HEK293T (cell line): ENCODE measurements around the gene TSPAN8.
"Not testable (repeated sequence)": the region's sequence is repeated elsewhere in the genome, so short reads cannot be mapped to it uniquely, and the experiment has no call there.

Experiments used
- CTCF ChIA-PET: fragments of 350-600 bp; formaldehyde crosslinking; extraction: SDS; loops from one replicate; lab custom pipeline; 2021; ENCODE audit warnings: antibody characterized with exemption, inconsistent platforms; lab: Yijun Ruan, JAX
- POLR2A ChIA-PET: fragments of 350-600 bp; formaldehyde crosslinking; extraction: SDS; loops from one replicate; lab custom pipeline; 2020; ENCODE audit warnings: antibody characterized with exemption, inconsistent platforms; lab: Yijun Ruan, JAX
- DNase-seq: peaks from one replicate; pipeline ENCODE4 v3.0.0; 2012; ENCODE audit warnings: mixed read lengths; ENCODE audit errors: extremely low spot score
- ARNT ChIP-seq: fragments of 450-650 bp; IDR thresholded peaks from 2 replicates; pipeline ENCODE4 v1.6.1; 2017; ENCODE audit warnings: mild to moderate bottlenecking
- BHLHE40 ChIP-seq: fragments of 450-650 bp; IDR thresholded peaks from 2 replicates; pipeline ENCODE4 v1.6.1; 2016; ENCODE audit warnings: mild to moderate bottlenecking, moderate library complexity, borderline replicate concordance
- CTBP1 ChIP-seq: fragments of 450-650 bp; IDR thresholded peaks from 2 replicates; pipeline ENCODE4 v1.6.1; 2016; ENCODE audit warnings: borderline replicate concordance
- ELF4 ChIP-seq: fragments of 450-650 bp; IDR thresholded peaks from 2 replicates; pipeline ENCODE4 v1.6.1; 2017; ENCODE audit warnings: antibody characterized with exemption
- FOXA1 ChIP-seq: fragments of 450-650 bp; IDR thresholded peaks from 2 replicates; pipeline ENCODE4 v1.6.1; 2016; ENCODE audit warnings: mild to moderate bottlenecking
- FOXK2 ChIP-seq: fragments of 450-650 bp; IDR thresholded peaks from 2 replicates; pipeline ENCODE4 v1.6.1; 2016; ENCODE audit warnings: mild to moderate bottlenecking
- FOXM1 ChIP-seq: fragments of 450-650 bp; IDR thresholded peaks from 2 replicates; pipeline ENCODE4 v1.6.1; 2017; ENCODE audit warnings: mild to moderate bottlenecking, borderline replicate concordance
- HDGF ChIP-seq: fragments of 450-650 bp; IDR thresholded peaks from 2 replicates; pipeline ENCODE4 v1.6.1; 2017; ENCODE audit warnings: antibody characterized with exemption, borderline replicate concordance
- L3MBTL2 ChIP-seq: fragments of 450-650 bp; conservative IDR thresholded peaks from 2 replicates; pipeline ENCODE4 v1.6.1; 2016; ENCODE audit warnings: mild to moderate bottlenecking
- LEF1 ChIP-seq: fragments of 450-650 bp; IDR thresholded peaks from 2 replicates; pipeline ENCODE4 v1.6.1; 2017; ENCODE audit warnings: mild to moderate bottlenecking, borderline replicate concordance
- NFRKB ChIP-seq: fragments of 450-650 bp; IDR thresholded peaks from 2 replicates; pipeline ENCODE4 v1.6.1; 2016; ENCODE audit warnings: mild to moderate bottlenecking, moderate library complexity
- SP1 ChIP-seq: fragments of 450-650 bp; IDR thresholded peaks from 2 replicates; pipeline ENCODE4 v1.6.1; 2017
- SUZ12 ChIP-seq: fragments of 450-650 bp; IDR thresholded peaks from 2 replicates; pipeline ENCODE4 v1.6.1; 2016; ENCODE audit warnings: mild to moderate bottlenecking
- TARDBP ChIP-seq: fragments of 450-650 bp; IDR thresholded peaks from 2 replicates; pipeline ENCODE4 v1.6.1; 2016
- ZNF384 ChIP-seq: fragments of 450-650 bp; IDR thresholded peaks from 2 replicates; pipeline ENCODE4 v1.6.1; 2016
- TF ChIP-seq, protein P1 (sequence below): fragments of 450-650 bp; IDR thresholded peaks from 2 replicates; pipeline ENCODE4 v1.6.1; 2016

TSPAN8 gene

DNA sequence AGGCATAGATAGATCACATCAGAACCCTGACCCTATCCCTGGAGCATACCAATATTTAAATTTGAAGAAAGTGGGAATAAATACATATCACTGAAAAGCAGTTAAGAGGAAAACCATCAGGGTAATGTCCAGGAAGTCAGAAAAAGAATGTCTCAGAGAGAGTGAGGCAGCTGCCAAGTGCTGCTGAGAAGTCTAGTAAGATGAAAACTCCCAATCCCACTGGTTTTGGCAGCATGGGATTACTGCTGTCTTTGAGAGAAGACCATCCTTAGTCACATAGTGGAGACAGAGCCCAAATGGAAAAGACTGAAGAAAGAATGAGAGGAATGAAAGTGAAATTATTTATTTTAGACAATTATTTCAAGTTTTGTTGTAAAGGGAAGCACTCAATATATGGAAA, 11.5 kb upstream of the TSPAN8 start:
- ChIA-PET POLR2A (no interaction called here), CTCF (no interaction called here)
- TF ChIP-seq SUZ12 (no peak), ARNT (no peak), FOXK2 (no peak), FOXM1 (no peak), NFRKB (no peak), ELF4 (no peak), FOXA1 (no peak), ZNF384 (no peak), CTBP1 (no peak)
- no peak for DNase-seq

DNA sequence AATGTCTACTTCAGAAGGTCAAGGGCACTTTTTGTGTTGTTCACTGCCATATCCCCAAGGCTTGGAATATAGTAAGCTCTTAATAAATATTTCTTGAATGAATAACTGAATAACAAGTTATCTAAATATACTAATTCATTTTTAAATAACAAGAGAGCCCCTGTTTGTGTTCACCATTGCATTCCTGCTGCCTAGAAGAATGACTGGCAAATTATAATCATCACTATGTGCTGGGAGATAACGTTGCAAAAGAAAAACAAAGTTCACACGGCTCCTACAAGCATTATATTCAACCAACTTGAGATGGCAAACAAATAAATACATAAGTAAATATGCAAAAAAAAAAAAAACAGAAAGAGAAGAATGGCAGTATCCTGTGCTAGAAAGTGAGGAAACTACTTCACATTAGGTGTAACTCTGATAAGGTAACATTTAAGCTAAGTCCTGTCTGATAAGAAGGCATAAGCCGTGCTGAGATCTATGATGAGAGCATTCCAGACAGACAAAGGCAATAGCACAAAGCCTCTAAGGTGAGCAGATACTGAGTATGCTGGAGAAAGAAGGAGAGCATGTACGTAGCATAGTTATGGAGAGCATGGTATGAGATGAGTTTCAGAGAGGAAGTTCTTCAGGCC, 9.2 kb upstream of the TSPAN8 start:
- ChIA-PET POLR2A (no interaction called here), CTCF (no interaction called here)
- TF ChIP-seq, protein P1, sequence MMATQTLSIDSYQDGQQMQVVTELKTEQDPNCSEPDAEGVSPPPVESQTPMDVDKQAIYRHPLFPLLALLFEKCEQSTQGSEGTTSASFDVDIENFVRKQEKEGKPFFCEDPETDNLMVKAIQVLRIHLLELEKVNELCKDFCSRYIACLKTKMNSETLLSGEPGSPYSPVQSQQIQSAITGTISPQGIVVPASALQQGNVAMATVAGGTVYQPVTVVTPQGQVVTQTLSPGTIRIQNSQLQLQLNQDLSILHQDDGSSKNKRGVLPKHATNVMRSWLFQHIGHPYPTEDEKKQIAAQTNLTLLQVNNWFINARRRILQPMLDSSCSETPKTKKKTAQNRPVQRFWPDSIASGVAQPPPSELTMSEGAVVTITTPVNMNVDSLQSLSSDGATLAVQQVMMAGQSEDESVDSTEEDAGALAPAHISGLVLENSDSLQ = no peak
- TF ChIP-seq ZNF384 (no peak), FOXA1 (no peak), FOXM1 (no peak), FOXK2 (no peak), BHLHE40 (no peak), ELF4 (no peak), SUZ12 (no peak), HDGF (no peak), TARDBP (no peak), SP1 (no peak), L3MBTL2 (no peak), CTBP1 (no peak)
- no peak for DNase-seq

DNA sequence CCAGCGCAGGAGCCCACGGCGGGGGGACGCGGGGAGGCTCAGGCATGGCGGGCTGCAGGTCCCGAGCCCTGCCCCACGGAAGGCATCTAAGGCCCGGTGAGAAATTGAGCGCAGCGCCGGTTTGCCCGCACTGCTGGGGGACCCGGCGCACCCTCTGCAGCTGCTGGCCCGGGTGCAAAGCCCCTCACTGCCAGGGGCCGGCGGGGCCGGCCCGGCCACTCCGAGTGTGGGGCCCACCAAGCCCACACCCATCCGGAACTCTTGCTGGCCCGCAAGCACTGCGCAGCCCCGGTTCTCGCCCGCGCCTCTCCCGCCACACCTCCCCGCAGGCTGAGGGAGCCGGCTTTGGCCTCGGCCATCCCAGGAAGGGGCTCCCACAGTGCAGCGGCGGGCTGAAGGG, 8.5 kb upstream of the TSPAN8 start:
- ChIA-PET POLR2A (no interaction called here), CTCF (no interaction called here)

DNA sequence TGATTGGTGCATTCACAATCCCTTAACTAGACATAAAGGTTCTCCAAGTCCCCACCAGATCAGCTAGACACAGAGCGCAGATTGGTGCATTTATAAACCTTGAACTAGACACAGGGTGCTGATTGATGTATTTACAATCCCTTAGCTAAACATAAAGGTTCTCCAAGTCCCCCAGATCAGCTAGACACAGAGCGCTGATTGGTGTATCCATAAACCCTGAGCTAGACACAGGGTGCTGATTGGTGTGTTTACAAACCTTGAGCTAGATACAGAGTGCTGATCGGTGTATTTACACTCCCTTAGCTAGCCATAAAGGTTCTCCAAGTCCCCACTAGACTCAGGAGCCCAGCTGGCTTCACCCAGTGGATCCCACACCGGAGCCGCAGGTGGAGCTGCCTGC, 8.0 kb upstream of the TSPAN8 start:
- DNase-seq, POLR2A ChIA-PET, CTCF ChIA-PET: not testable (repeated sequence)

More for the DNA sequence above, 8.5 kb upstream of the TSPAN8 start:
- TF ChIP-seq BHLHE40 (no peak), CTBP1 (no peak), SP1 (no peak)
- no peak for DNase-seq

DNA sequence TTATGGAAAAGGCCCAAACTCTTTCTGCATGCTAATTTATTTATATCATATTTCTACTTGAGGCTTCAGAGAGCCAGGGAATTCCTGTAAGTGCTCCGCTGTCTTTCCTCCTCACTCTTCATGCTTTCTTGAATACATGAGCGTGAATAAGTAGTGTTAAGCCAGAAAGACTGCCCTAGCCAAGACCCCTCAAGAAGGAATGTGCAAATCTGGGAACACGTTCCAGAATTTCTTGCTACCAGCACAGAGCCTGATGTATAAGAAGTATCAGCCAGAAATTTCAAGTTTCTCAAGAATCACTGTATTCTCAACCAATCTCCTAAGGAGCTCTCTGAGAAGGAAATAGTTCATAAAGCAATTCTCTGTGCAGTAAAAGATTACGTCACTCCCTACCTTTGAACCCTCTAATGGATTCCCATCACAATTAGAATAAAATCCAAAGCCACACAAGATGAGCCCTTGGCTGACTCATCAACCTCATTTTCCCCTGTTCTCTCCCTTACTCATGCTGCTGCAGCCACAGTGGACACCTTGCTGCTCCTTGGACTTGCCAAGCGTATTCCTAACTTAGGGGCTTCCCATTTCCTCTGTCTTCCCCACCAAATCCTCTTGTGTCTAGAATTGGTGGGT, 6.9 kb upstream of the TSPAN8 start:
- DNase-seq = no peak
- CTCF ChIA-PET = no interaction called here
- POLR2A ChIA-PET = no interaction called here

DNA sequence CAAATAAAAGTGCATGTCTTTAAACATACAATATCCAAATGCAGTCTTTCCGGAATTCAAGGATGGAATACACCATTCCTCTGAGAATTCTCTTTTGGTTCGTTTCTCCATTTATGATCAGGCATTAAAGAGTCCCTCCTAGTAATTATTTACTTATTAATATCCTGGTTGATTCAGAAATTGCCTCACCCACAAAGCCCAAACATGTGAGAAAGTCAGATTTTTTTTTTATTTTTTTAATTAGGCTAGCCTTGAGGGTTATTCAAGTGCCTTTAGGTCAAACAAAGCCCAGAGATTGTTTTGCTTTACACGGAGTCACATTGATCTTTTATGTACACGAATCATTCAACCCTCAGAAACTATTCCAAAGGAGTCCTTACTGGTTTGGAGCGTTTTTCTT, 6.4 kb upstream of the TSPAN8 start:
- DNase-seq = no peak
- POLR2A ChIA-PET = no interaction called here
- CTCF ChIA-PET = no interaction called here
- no peak for TF ChIP-seq CTBP1
- TF ChIP-seq, protein P1 = no peak
- TF ChIP-seq ZNF384 = no peak
- TF ChIP-seq HDGF = no peak
- TF ChIP-seq NFRKB = no peak
- no peak for TF ChIP-seq ELF4

More for the DNA sequence above, 6.9 kb upstream of the TSPAN8 start:
- TF ChIP-seq FOXA1 = no peak
- TF ChIP-seq CTBP1 = no peak
- no peak for TF ChIP-seq TARDBP
- no peak for TF ChIP-seq ELF4
- TF ChIP-seq L3MBTL2 = no peak

DNA sequence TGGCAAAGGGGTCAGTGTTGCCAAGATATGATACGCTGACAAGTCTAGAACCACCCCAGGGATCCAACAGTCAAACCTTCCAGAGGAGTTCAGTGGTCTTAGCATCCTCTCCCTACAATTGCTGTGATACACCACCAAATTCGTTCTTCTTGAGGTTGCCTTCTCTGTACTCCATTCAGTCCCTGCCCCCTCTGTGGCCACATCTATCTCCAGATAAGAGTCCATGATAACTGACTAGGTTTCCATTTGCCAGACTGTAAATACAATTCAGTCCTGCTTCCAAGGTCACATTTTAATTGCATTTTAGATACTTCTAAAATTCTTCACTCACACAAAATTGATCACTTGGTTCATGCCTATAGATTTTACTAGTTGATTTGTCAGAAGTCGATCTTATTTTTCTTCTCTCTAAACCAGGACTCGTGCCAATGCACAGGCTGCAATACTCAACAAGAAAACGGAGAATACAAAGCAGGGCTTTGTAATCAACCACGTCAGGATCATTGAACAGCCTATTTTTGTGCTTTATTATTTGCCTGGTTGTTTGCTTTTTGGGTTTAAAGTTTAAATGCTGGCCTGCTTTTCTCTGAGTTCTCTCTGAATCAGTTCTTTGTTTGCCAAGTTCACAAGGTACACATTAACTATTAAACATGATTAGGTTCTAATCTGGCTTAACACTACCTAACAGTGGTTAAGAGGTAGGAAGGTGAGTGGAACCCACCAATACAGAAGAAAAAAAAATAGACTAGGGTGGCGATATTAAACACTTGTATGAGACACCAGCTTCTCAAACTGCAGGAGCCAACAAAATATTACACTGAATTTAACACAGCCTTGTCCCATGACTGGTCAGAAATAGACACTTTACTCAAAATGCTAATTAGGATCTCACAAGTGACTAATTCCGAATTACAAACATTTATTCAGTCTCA, 5.3 kb upstream of the TSPAN8 start:
- ChIA-PET POLR2A (no interaction called here), CTCF (no interaction called here)
- TF ChIP-seq HDGF = no peak
- no peak for TF ChIP-seq ELF4
- no peak for TF ChIP-seq FOXM1
- TF ChIP-seq TARDBP = no peak
- no peak for TF ChIP-seq CTBP1
- TF ChIP-seq ARNT = no peak
- no peak for TF ChIP-seq BHLHE40
- no peak for TF ChIP-seq L3MBTL2
- TF ChIP-seq, protein P1 = no peak
- no peak for TF ChIP-seq FOXK2
- TF ChIP-seq ZNF384 = no peak
- TF ChIP-seq NFRKB = no peak
- TF ChIP-seq SUZ12 = no peak
- no peak for TF ChIP-seq FOXA1
- TF ChIP-seq SP1 = no peak
- TF ChIP-seq LEF1 = no peak
- no peak for DNase-seq
